Stimulated activated CD8-positive, alpha-beta memory T cell treated with anti-CD3 and anti-CD28 coated beads, Interleukin-12 subunit alpha, Interleukin-12 subunit beta, amount 100 ng/mL, for 1 hour (primary cell): ENCODE data around the gene MAPK1IP1L.
"Not testable (repeated sequence)": the region's sequence is repeated elsewhere in the genome, so short reads cannot be mapped to it uniquely, and the experiment has no call there.

Experiments used
- DNase-seq: peaks from one replicate; pipeline ENCODE4 v3.0.0-alpha.2; 2020; ENCODE audit warnings: low read depth

MAPK1IP1L gene

GRCh38 chr14:55054098-55054497 is 2.7 kb downstream of the MAPK1IP1L start:
- no peak for DNase-seq

- no peak for DNase-seq
These were observed 6.5 kb downstream of the MAPK1IP1L start for GRCh38 chr14:55057919-55058318.

GRCh38 chr14:55059333-55059732 is 7.9 kb downstream of the MAPK1IP1L start:
- DNase-seq, result no peak

GRCh38 chr14:55062517-55063351 is 11.3 kb downstream of the MAPK1IP1L start:
- no peak for DNase-seq

- not testable (repeated sequence) for DNase-seq
These were observed 13.4 kb downstream of the MAPK1IP1L start for GRCh38 chr14:55064896-55065295.

- DNase-seq, result no peak
These were observed 14.0 kb downstream of the MAPK1IP1L start for GRCh38 chr14:55065411-55065810.

- DNase-seq, result no peak
These were observed 14.8 kb downstream of the MAPK1IP1L start for GRCh38 chr14:55066223-55066622.

GRCh38 chr14:55070981-55071411 is 19.5 kb downstream of the MAPK1IP1L start:
- no peak for DNase-seq

- no peak for DNase-seq
These were observed 20.6 kb downstream of the MAPK1IP1L start for GRCh38 chr14:55071870-55072640.

- DNase-seq, result no peak
These were observed 22.4 kb downstream of the MAPK1IP1L start for GRCh38 chr14:55073856-55074255.

GRCh38 chr14:55074662-55075061 is 23.2 kb downstream of the MAPK1IP1L start:
- DNase-seq, result no peak

GRCh38 chr14:55075628-55076175 is 24.3 kb downstream of the MAPK1IP1L start:
- DNase-seq, result no peak

- no peak for DNase-seq
These were observed 26.0 kb downstream of the MAPK1IP1L start for GRCh38 chr14:55077170-55078151.

- DNase-seq, result not testable (repeated sequence)
These were observed 28.5 kb downstream of the MAPK1IP1L start for GRCh38 chr14:55079961-55080360.

- DNase-seq, result no peak
These were observed 33.1 kb downstream of the MAPK1IP1L start for GRCh38 chr14:55084401-55085059.

- DNase-seq, result no peak
These were observed 33.7 kb downstream of the MAPK1IP1L start for GRCh38 chr14:55085060-55085660.

- no peak for DNase-seq
These were observed 35.5 kb downstream of the MAPK1IP1L start for GRCh38 chr14:55086938-55087337.

GRCh38 chr14:55088356-55088755 is 36.9 kb downstream of the MAPK1IP1L start:
- no peak for DNase-seq

GRCh38 chr14:55092341-55092740 is 40.9 kb downstream of the MAPK1IP1L start:
- DNase-seq, result no peak

GRCh38 chr14:55094292-55095157 is 43.1 kb downstream of the MAPK1IP1L start:
- no peak for DNase-seq
